ENCODE results near the gene DGUOK.
A peak's percentile ranks its signal among the peaks of the same experiment; 100 is the strongest.

DGUOK gene

DNA sequence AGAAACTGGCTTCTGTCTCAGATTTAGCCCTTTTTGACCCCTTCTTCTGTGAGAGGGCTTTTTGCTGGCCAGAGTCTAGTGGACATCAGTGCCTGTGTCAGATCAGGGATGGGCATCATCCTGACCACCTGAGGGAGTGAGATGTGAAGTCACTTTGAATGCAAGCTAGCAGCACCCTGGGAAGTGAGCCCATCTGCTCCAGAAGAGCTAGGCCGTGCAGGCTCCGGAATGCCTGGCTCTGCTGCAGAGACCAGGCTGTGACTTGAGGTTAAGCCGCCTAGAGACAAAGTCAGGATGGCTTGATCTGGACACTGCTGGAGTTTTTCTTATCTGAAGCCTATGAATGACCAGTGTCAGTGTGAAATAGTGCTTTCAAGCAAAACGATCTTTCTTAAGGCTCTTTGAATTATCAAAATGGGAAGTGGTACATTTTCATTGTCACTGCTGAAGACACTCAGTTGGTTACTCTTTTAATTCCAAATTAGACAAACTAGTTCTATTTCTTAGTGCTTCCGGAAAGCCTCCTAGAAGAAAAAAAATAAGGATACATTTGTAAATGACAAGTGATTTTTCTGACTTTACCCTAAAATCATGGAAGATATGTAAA is 20.8 kb downstream of the DGUOK start:
- no peak for DNase-seq (ENCODE audit: low read depth in 2 of 2)

DNA sequence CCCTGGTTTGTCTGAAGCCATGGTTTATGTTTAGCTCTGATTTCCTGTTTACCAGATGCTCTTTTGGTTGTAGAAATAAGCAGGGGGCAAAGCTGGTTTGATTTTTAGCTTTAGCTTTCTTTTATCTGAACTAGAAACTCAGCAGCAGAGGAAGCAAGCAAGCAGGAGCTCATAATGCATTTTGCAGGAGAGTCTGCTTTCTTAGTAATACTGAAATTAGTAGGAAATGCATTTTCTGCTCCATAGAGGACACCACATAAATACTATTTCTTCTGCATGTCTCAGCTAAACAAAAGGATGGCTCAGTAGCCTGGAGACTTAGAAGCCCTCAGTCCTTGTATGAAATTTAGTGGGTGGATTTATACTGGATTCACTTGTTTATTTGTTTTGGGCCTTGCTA is 23.1 kb downstream of the DGUOK start:
- no peak for DNase-seq (ENCODE audit: low read depth in 2 of 2)

- no peak for DNase-seq (ENCODE audit: low read depth in 2 of 2)
These were observed 26.1 kb downstream of the DGUOK start for GRCh38 chr2:73952499-73953446.

DNA sequence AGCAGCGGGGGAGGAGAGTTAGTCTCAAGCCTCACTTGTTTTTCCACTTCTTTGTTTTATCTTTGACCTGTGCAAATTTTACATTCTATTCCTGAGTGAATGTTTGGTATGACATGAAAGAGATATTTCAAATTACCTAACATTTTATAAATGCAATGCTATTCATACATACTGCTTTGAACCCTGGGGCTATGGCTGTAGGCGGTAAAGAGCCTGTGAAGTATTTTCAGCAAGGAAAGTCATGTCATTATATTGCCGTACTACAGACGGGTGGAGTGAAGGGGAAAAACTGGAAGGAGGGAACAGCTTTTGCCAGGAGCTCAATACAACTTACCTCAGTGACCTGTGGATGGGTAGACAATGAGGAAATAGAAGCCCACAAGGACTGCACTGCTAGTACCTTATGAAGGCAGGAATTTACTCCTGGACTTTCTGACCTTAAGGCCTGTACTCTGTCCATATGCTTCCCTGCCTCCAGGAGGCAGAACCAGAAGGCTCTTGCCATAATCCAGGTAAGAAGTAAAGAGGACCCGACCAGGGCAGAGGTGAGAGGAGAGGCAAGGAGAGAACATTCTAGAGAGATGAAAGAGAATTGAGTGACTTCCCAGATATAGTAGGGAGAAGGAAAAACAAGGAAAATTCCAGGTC is 29.7 kb downstream of the DGUOK start:
- no peak for DNase-seq (ENCODE audit: low read depth in 2 of 2)

DNA sequence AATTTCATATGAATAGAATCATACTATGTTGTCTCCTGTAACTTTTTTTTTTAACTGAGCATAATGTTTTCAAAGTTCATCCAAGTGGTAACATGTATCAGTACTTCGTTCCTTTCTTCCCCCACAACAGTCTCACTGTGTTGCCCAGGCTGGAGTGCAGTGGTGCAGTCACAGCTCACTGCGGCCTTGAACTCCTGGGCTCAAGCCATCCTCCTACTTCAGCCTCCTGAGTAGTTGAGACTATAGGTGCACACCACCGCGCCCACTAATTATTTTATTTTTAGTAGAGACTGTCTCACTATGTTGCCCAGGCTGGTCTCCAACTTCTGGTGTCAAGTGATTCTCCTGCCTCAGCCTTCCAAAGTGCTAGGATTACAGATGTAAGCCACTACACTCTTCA is 34.6 kb downstream of the DGUOK start:
- no peak for DNase-seq (ENCODE audit: low read depth in 2 of 2)

DNA sequence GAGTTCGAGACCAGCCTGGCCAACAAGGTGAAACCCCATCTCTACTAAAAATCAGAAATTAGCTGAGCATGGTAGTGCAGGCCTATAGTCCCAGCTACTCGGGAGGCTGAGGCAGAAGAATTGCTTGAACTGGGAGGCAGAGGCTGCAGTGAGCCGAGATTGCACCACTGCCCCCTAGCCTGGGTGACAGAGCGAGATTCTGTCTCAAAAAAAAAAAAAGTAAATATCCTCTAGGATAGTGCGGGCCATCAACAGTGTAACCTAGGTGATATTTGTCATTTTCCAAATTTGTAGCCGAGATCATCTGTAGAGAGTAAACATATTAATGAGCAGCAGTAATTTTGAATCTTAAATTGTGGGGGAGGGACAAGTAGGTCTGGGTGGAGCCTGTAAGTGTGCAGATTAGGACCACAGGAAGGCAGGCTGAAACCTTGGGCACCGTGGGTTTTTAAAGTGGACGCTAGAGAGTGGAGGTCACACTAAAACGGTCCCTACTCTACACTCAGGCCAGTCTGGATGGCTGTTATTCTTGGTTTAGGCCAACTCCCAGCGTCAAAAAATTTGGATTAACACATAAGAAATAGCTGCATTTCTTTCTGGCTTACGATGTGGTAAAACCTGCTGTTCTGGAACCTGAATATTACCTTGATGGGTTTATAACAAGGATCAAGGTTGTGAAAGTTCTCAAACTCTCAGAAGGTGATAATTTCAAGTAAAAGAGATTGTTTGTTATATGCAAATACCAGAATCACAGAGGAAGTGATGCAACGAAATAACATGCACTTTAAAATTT is 35.3 kb downstream of the DGUOK start:
- no peak for DNase-seq (ENCODE audit: low read depth in 2 of 2)

GRCh38 chr2:73962798-73963197 is 36.1 kb downstream of the DGUOK start:
- no peak for DNase-seq (ENCODE audit: low read depth in 2 of 2)

DNA sequence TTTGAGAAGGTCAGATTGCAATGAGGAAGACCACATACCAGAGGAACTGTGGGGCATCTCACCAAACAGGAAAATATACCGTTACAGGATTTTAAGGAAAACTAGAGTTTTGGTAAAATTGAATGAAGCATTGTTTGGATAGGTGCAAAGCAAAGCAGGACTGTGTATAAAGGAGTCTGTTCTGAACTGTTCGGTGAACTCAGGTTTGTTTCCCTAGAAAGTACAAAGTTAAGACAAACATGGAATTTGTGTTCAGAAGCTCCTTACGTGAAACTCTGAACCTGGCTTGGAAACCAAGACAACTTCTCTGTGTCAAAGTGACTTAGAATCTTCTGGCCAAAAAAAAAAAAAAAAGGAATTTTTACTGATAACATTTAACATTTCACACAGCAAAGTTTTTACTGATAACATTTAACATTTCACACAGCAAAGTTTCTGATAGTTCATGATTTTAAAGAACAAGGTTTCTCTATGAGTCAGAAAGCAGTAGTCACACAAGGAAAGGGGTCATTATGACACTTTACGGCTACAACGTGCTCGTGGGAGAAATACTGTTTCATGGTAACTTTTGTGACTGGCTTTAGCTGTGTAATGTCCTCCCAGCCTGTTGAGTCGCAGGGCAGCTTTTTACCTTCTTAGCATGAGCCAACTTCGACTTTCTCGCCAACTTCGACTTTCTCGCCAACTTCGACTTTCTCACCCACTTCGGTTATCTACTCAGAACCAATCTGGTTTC is 36.9 kb downstream of the DGUOK start:
- DNase-seq (ENCODE audit: low read depth in 2 of 2): no peak

DNA sequence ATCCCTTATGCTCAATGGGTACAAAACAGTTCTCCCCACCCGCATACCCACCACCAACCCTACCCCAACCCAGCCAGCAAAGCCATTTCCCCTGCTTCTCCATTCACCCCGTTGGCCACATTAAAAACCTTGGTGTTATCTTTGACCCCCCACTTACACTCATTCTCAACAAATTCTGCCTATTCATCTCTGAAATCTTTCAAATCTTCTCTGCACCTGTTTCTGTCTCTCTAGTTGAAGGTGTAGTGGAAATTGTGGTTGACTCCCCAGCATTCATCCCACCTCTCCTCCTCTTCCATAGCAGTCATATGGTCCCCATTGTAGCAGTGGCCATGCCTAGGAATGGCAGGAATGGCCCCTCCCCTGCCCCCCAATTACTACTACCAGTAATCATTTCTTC is 37.5 kb downstream of the DGUOK start:
- no peak for DNase-seq (ENCODE audit: low read depth in 2 of 2)

GRCh38 chr2:73965053-73965452 is 38.4 kb downstream of the DGUOK start:
- DNase-seq (ENCODE audit: low read depth in 2 of 2): no peak

DNA sequence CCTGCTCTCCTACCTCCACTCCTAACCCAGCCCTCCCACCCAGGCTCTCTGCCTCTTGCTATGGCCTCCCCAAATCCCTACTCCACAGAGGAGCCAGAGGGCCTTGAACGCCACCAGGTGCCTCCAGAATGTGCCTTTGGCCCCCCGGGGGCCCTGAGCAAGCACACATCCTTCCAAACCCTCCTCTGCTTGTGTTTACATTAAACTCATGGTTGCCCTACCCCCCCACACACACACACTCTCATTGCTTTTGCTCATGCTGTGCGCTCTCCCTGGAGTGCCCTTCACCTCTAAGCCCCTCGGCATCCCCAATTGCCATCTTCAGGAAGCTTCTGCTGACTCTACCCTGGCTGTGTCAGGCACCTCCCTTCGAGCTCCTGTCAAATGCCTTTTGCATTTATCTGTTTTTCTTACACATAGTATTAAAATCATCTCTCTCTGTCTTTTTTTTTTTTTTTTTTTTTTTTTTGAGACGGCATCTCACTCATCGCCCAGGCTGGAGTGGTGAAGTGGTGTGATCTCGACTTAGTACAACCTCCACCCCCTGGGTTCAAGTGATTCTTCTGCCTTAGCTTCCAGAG is 41.8 kb downstream of the DGUOK start:
- no peak for DNase-seq (ENCODE audit: low read depth in 2 of 2)

DNA sequence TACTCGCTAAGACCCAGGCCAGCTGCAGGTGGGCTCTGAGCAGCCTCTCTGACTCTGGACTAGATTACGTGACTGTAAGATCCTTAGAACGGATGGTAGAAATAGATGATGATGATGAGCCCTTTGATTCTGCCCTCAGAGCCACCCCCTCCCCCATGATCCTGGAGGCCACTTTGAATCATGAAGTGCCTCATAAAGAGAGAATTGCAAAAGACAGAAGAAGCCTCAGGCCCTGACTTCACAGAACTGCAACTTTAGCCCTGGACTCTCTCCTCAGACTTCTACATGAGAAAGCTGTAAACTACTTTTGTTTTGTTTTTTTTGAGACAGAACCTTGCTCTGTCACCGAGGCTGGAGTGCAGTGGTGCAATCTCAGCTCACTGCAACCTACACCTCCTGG is 42.7 kb downstream of the DGUOK start:
- DNase-seq (ENCODE audit: low read depth in 2 of 2): no peak

DNA sequence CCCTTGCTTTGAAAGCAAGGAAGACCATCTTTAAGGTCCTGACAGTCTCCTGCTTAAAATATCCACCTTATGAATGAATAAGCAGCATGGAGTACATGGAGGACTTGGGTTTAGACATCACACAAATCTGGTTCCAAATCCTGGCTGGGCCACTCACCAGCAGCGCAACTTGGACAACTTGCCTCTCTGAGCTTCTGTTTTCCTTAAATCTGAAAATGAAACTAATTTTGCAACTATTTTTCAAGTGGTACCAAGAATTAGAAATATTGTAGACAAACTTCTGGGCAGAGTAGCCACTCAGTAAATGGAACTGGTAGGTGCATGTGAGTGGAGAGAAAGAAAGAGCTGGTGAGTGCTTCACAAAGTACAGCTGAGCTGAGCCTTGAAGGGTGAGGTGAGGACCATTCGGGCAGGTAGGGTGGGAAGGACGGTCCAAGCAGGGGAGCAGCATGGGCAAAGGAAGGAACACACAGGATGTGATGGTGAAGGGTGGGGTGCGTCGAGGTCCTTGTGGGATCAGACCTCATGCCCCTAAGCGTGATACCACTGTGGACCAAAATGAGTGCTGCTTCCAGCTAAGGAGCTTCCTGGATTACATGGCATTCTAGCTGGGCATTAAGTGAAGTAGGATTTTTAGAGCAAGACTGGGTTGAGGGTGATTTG is 43.6 kb downstream of the DGUOK start:
- no peak for DNase-seq (ENCODE audit: low read depth in 2 of 2)

DNA sequence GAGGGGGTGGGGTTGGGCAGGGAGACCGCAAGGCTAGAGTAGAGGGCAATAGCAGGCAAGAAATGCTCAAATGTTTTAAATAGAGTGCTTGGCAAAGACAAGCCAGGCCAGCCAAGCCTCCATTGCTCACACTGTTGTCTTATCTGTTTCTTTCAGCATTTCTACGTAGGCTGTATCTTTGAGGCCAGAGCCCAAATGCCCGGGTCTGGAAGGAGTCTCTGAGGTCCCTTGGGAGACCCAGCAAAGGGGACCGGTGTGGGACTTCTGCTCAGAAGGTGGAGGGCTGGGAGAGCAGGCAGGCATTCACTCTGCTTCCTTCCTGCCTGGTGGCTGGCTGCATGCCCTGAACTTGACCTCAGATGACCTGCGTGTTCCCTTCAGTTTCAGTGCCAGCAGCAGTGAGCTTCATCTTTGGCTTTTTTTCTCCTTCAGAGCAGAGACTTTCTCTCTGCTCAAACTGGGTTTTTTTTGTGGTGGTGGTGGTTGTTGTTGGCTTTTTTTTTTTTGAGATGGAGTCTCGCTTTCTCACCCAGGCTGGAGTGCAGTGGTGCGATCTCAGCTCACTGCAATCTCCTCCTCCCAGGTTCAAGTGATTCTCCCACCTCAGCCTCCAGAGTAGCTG is 44.3 kb downstream of the DGUOK start:
- no peak for DNase-seq (ENCODE audit: low read depth in 2 of 2)

DNA sequence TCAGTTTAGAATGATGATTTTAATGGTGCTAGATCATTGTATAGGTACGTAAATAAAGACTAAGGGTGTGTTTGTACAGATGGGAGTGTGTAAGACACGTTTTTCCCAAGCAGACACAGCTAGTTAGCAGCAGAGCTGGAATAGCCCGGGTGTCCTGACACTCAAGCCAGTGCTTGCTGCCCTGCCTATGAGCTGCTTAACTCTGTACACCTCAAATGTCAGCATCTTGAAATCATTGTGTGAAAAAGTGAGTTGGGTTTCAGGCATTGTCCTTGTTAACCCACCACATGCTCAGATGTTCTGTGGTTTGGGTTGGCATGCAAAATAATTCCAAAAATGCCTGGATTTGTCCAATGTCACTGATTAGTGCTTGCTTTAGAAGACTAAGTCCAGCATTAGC is 45.0 kb downstream of the DGUOK start:
- no peak for DNase-seq (ENCODE audit: low read depth in 2 of 2)

GRCh38 chr2:73972846-73973245 is 46.2 kb downstream of the DGUOK start:
- DNase-seq (ENCODE audit: low read depth in 2 of 2): no peak

GRCh38 chr2:73975731-73976130 is 49.1 kb downstream of the DGUOK start:
- DNase-seq (ENCODE audit: low read depth in 2 of 2): no peak

- no peak for DNase-seq (ENCODE audit: low read depth in 2 of 2)
These were observed 50.1 kb downstream of the DGUOK start for GRCh38 chr2:73976803-73977202.

GRCh38 chr2:73977466-73977865 is 50.8 kb downstream of the DGUOK start:
- no peak for DNase-seq (ENCODE audit: low read depth in 2 of 2)

- peak; percentile 34 to 78 for DNase-seq (ENCODE audit: low read depth in 2 of 2)
These were observed 52.3 kb downstream of the DGUOK start for GRCh38 chr2:73979021-73979420.
